ENCODE data around the gene GDE1. TPM values are rescaled to one million over a fixed set of nuclear protein-coding genes. Genes with fewer than 3 reads are reported as not detected.

Gene GDE1
- polyA plus RNA-seq, 3 donors, result 30.6 to 75.5 (median 71.7) TPM

DNA sequence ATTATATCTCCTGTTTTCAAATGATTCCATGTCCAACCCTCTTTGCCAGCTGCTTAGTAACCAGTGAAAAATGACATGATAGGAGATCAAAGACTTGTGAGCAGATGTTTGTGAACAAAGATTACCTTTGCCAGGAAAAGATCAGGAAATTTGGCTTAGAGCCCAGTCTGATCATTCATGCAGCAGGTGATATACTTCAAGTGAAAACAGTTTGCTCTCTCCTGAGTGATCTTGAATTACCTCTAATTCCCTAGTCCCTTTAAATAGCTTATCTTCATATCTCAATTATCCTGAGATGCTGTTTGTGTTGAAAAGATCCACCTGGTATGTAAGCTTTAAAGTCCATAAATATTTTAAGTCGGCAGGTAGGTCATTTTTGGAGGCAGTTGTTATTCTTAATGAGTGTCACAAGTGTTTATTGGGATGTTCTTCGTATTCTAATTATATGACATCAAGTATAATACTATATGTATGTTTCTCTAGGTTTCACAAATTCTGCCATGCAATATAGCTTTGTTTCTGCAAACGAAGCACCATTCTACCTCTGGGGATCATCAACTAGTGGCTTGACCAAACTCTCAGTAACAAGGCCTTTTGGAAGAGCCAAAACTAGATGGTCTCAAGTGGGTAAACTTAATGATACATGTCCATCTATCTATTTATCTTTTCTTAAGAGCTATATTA lies 20.4 kb upstream of the GDE1 start:
- no CpG with 5 or more reads among the region's 3 CpGs for WGBS (ENCODE audit: insufficient coverage)

DNA sequence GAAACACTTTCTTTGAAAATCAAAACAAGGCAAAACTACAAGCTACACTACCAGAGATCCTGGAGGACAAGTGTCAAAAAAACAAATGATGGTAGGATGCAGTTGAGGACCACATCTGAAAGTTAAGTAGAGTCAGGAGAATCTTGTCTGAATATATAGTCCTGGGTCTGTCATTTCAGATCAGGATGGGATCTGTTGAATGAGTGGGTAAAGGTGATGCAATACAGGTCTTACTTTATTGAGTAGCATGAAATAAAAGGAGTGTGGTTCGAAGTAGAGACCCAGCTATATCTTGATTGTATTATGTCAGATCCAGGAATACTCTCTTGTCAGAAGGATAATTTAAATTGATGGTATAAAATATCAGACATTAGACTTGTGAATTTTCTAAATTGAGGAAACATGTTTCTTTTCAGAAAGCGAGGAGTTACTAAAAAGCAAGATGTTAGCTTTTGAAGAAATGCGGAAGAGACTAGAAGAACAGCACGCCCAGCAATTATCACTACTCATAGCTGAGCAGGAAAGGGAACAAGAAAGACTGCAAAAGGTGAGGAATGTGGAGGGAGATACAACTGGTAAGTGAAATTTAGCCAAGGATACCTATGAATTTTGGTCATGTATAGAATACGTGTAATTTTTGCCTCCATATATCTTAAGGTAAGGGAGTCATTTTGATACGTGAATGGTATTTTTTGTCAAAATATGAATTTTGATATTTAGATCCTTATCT lies 18.5 kb upstream of the GDE1 start:
- Histone ChIP-seq H3K4me2 (replicated peaks; ENCODE audit: extremely low read depth, low read length, poor library complexity, severe bottlenecking) (no peak overlapping the region), H3K9me3 (replicated peaks in 1 of 2; ENCODE audit: control insufficient read depth in 1 of 2, insufficient read depth in 1 of 2, low read length in 2 of 2) (peaks cover 0 to 6% of the 10 kb centered on the region in 2 donors), H3K79me2 (ENCODE audit: insufficient read depth, low read length) (no peaks in the 10 kb centered on the region), H3K27ac (ENCODE audit: low read depth in 1 of 2, low read length in 2 of 2) (no peak overlapping the region), H3K9ac (ENCODE audit: insufficient read depth, low read length, poor library complexity, severe bottlenecking) (no peak overlapping the region), H3K4me3 (replicated peaks in 1 of 3; ENCODE audit: low read depth in 2 of 3, low read length in 3 of 3) (no peak overlapping the region), H3K27me3 (ENCODE audit: control insufficient read depth in 2 of 2, insufficient read depth in 2 of 2, low read length in 2 of 2) (no peaks in the 10 kb centered on the region), H4K20me1 (ENCODE audit: insufficient read depth, low read length) (no peaks in the 10 kb centered on the region), H2AFZ (ENCODE audit: insufficient read depth, low read depth, low read length, poor library complexity, severe bottlenecking) (no peak overlapping the region), H3K36me3 (replicated peaks in 1 of 2; ENCODE audit: control insufficient read depth in 1 of 2, insufficient read depth in 2 of 2, low read length in 2 of 2) (peaks cover 51 to 91% of the 10 kb centered on the region in 2 donors), H3K4me1 (ENCODE audit: control insufficient read depth in 1 of 2, insufficient read depth in 2 of 2, low read length in 2 of 2) (no peaks in the 10 kb centered on the region)
- WGBS (ENCODE audit: insufficient coverage), result 83% methylated on average over 1 of the region's 6 CpGs
- no peaks in the 10 kb centered on the region for H3K4me1 Mint-ChIP-seq
- H3K36me3 Mint-ChIP-seq, result peaks cover 64 to 86% of the 10 kb centered on the region in 2 donors
- H3K9me3 Mint-ChIP-seq, result peaks cover 2 to 7% (median 4%) of the 10 kb centered on the region in 7 donors
- no peaks in the 10 kb centered on the region for H3K27me3 Mint-ChIP-seq (ENCODE audit: low read depth in 3 of 3)
- TF ChIP-seq, protein P1, sequence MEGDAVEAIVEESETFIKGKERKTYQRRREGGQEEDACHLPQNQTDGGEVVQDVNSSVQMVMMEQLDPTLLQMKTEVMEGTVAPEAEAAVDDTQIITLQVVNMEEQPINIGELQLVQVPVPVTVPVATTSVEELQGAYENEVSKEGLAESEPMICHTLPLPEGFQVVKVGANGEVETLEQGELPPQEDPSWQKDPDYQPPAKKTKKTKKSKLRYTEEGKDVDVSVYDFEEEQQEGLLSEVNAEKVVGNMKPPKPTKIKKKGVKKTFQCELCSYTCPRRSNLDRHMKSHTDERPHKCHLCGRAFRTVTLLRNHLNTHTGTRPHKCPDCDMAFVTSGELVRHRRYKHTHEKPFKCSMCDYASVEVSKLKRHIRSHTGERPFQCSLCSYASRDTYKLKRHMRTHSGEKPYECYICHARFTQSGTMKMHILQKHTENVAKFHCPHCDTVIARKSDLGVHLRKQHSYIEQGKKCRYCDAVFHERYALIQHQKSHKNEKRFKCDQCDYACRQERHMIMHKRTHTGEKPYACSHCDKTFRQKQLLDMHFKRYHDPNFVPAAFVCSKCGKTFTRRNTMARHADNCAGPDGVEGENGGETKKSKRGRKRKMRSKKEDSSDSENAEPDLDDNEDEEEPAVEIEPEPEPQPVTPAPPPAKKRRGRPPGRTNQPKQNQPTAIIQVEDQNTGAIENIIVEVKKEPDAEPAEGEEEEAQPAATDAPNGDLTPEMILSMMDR (IDR thresholded peaks at IDR 0.05), result no peak
- DNase-seq, result no peak
- no peak overlapping the region for H3K4me3 Mint-ChIP-seq
- intact Hi-C loops (cut with micrococcal nuclease), result no loop called here
- peak overlapping the region in 1 of 7 donors; percentile 1 for H3K27ac Mint-ChIP-seq

More for the DNA sequence above, 20.4 kb upstream of the GDE1 start:
- Histone ChIP-seq H3K4me3 (replicated peaks in 1 of 3; ENCODE audit: low read depth in 2 of 3, low read length in 3 of 3) (no peak overlapping the region), H3K4me1 (ENCODE audit: control insufficient read depth in 1 of 2, insufficient read depth in 2 of 2, low read length in 2 of 2) (no peaks in the 10 kb centered on the region), H3K4me2 (replicated peaks; ENCODE audit: extremely low read depth, low read length, poor library complexity, severe bottlenecking) (no peak overlapping the region), H4K20me1 (ENCODE audit: insufficient read depth, low read length) (no peaks in the 10 kb centered on the region), H3K27me3 (ENCODE audit: control insufficient read depth in 2 of 2, insufficient read depth in 2 of 2, low read length in 2 of 2) (no peaks in the 10 kb centered on the region), H3K27ac (ENCODE audit: low read depth in 1 of 2, low read length in 2 of 2) (no peak overlapping the region), H2AFZ (ENCODE audit: insufficient read depth, low read depth, low read length, poor library complexity, severe bottlenecking) (no peak overlapping the region), H3K9me3 (replicated peaks in 1 of 2; ENCODE audit: control insufficient read depth in 1 of 2, insufficient read depth in 1 of 2, low read length in 2 of 2) (peaks cover 0 to 6% of the 10 kb centered on the region in 2 donors), H3K9ac (ENCODE audit: insufficient read depth, low read length, poor library complexity, severe bottlenecking) (no peak overlapping the region), H3K79me2 (ENCODE audit: insufficient read depth, low read length) (no peaks in the 10 kb centered on the region), H3K36me3 (replicated peaks in 1 of 2; ENCODE audit: control insufficient read depth in 1 of 2, insufficient read depth in 2 of 2, low read length in 2 of 2) (peaks cover 52 to 89% of the 10 kb centered on the region in 2 donors)
- Mint-ChIP-seq H3K27ac (no peak overlapping the region), H3K36me3 (peaks cover 53 to 83% of the 10 kb centered on the region in 2 donors), H3K27me3 (ENCODE audit: low read depth in 3 of 3) (no peaks in the 10 kb centered on the region), H3K4me1 (no peaks in the 10 kb centered on the region), H3K9me3 (peaks cover 2 to 7% (median 4%) of the 10 kb centered on the region in 7 donors), H3K4me3 (no peak overlapping the region)
- TF ChIP-seq, protein P1 (IDR thresholded peaks at IDR 0.05), result no peak
- DNase-seq, result no peak
- intact Hi-C loops (cut with micrococcal nuclease), result no loop called here
